HepG2 (cell line): ENCODE data around the gene PACS1. TPM values are rescaled to one million over a fixed set of nuclear protein-coding genes. Genes with fewer than 3 reads are reported as not detected.

Experiments
- ADNP ChIP-seq: sonication (generic); formaldehyde crosslinking; IDR thresholded peaks from 2 replicates; pipeline ENCODE4 v1.4.0; 2020; ENCODE audit warnings: missing genetic modification reagents
- ATAD3A ChIP-seq: sonication (generic); formaldehyde crosslinking; IDR thresholded peaks from 2 replicates; pipeline ENCODE4 v1.4.0; 2020; ENCODE audit warnings: missing genetic modification reagents
- DPF2 ChIP-seq: sonication (generic); formaldehyde crosslinking; IDR thresholded peaks from 2 replicates; pipeline ENCODE4 v1.4.0; 2020; ENCODE audit warnings: mild to moderate bottlenecking, low read depth, missing genetic modification reagents, borderline replicate concordance
- ELK4 ChIP-seq: sonication (generic); formaldehyde crosslinking; IDR thresholded peaks from 2 replicates; pipeline ENCODE4 v1.9.0; 2021; ENCODE audit warnings: missing genetic modification reagents, borderline replicate concordance
- KAT2B ChIP-seq: fragments of 150-350 bp; IDR thresholded peaks from 2 replicates; pipeline ENCODE4 v1.6.1; 2014; ENCODE audit warnings: low read depth, low read length, borderline replicate concordance
- KLF16 ChIP-seq, 2 experiments: sonication (generic) in 1 of 2; formaldehyde crosslinking in 1 of 2; IDR thresholded peaks; 2 replicates each; pipeline versions ENCODE4 v1.6.1 to v1.8.0; 2016 to 2023; ENCODE audit warnings: missing genetic modification reagents in 2 of 2, missing compliant biosample characterization in 1 of 2
- MAF1 ChIP-seq: sonication (generic); formaldehyde crosslinking; IDR thresholded peaks from 2 replicates; pipeline ENCODE4 v1.5.0; 2020; ENCODE audit warnings: missing genetic modification reagents, borderline replicate concordance
- MED8 ChIP-seq: sonication (generic); formaldehyde crosslinking; IDR thresholded peaks from 2 replicates; pipeline ENCODE4 v1.8.1; 2023; ENCODE audit warnings: mild to moderate bottlenecking, missing genetic modification reagents; ENCODE audit not compliant: insufficient replicate concordance
- MTA3 ChIP-seq: sonication (generic); formaldehyde crosslinking; IDR thresholded peaks from 2 replicates; pipeline ENCODE4 v1.4.0; 2020; ENCODE audit warnings: missing genetic modification reagents
- NFE2L2 ChIP-seq: fragments of 150-350 bp; IDR thresholded peaks from 2 replicates; pipeline ENCODE4 v1.6.1; 2014; ENCODE audit warnings: low read length
- NFYB ChIP-seq: sonication (generic); formaldehyde crosslinking; IDR thresholded peaks from 2 replicates; pipeline ENCODE4 v1.4.0; 2020; ENCODE audit warnings: missing genetic modification reagents
- PAX8 ChIP-seq: sonication (generic); formaldehyde crosslinking; IDR thresholded peaks from 2 replicates; pipeline ENCODE4 v1.8.0; 2022; ENCODE audit warnings: mild to moderate bottlenecking, missing genetic modification reagents, borderline replicate concordance
- PRDM15 ChIP-seq: sonication (generic); formaldehyde crosslinking; IDR thresholded peaks from 2 replicates; pipeline ENCODE4 v1.4.0; 2020; ENCODE audit warnings: missing genetic modification reagents
- SNAI1 ChIP-seq: sonication (generic); formaldehyde crosslinking; IDR thresholded peaks from 2 replicates; pipeline ENCODE4 v1.5.0; 2020; ENCODE audit warnings: mild to moderate bottlenecking, missing genetic modification reagents, borderline replicate concordance
- SOX6 ChIP-seq, 2 experiments: fragments of 450-650 bp in 1 of 2; sonication (generic) in 1 of 2; formaldehyde crosslinking in 1 of 2; IDR thresholded peaks; 2 replicates each; pipeline versions ENCODE4 v1.4.0 to v1.6.1; 2017 to 2020; ENCODE audit warnings: antibody characterized with exemption in 1 of 2, mild to moderate bottlenecking in 1 of 2, missing genetic modification reagents in 1 of 2
- SP2 ChIP-seq: sonication (generic); formaldehyde crosslinking; IDR thresholded peaks from 2 replicates; pipeline ENCODE4 v1.5.1; 2020; ENCODE audit warnings: mild to moderate bottlenecking, missing genetic modification reagents
- SP5 ChIP-seq: IDR thresholded peaks from 2 replicates; pipeline ENCODE4 v1.6.1; 2016; ENCODE audit warnings: low read depth, borderline replicate concordance
- SUZ12 ChIP-seq: fragments of 150-350 bp; IDR thresholded peaks from 2 replicates; pipeline ENCODE4 v1.6.1; 2014; ENCODE audit warnings: low read depth, low read length
- TBX3 ChIP-seq: fragments of 450-650 bp; IDR thresholded peaks from 2 replicates; pipeline ENCODE4 v1.6.1; 2017; ENCODE audit warnings: antibody characterized with exemption, mild to moderate bottlenecking, inconsistent platforms, borderline replicate concordance
- ZFP36L2 ChIP-seq: sonication (generic); formaldehyde crosslinking; IDR thresholded peaks from 2 replicates; pipeline ENCODE4 v1.4.0; 2020; ENCODE audit warnings: missing genetic modification reagents
- ZNF460 ChIP-seq: sonication (generic); formaldehyde crosslinking; IDR thresholded peaks from 2 replicates; pipeline ENCODE4 v1.5.1; 2020; ENCODE audit warnings: missing genetic modification reagents, mild to moderate bottlenecking, borderline replicate concordance
- ZNF570 ChIP-seq: sonication (generic); formaldehyde crosslinking; IDR thresholded peaks from 2 replicates; pipeline ENCODE4 v1.4.0; 2020; ENCODE audit warnings: mild to moderate bottlenecking, missing genetic modification reagents, borderline replicate concordance
- ZNF784 ChIP-seq: sonication (generic); formaldehyde crosslinking; IDR thresholded peaks from 2 replicates; pipeline ENCODE4 v1.5.1; 2020; ENCODE audit warnings: missing genetic modification reagents, mild to moderate bottlenecking, borderline replicate concordance
- ZNF790 ChIP-seq: sonication (generic); formaldehyde crosslinking; IDR thresholded peaks from 2 replicates; pipeline ENCODE4 v1.8.0; 2022; ENCODE audit warnings: missing genetic modification reagents, mild to moderate bottlenecking, borderline replicate concordance
- ZNF879 ChIP-seq: sonication (generic); formaldehyde crosslinking; IDR thresholded peaks from 2 replicates; pipeline ENCODE4 v1.8.1; 2023; ENCODE audit warnings: missing genetic modification reagents
- polyA plus RNA-seq, 8 experiments: library from polyadenylated mRNA; depleted of rRNA in 3 of 8; stranded (reverse) in 7 of 8; unstranded in 1 of 8; fragments of >200 nt; fragmentation: Illumina TruSeq in 4 of 8; extraction: Trizol in 4 of 8; gene quantifications; 2 replicates each; pipeline versions ENCODE4 v1.2.1 to v1.2.3, GENCODE V29; 2011 to 2016; ENCODE audit warnings: low read depth in 4 of 8, missing spikeins in 1 of 8, mixed read lengths in 1 of 8; ENCODE audit not compliant: insufficient read depth in 1 of 8
- total RNA-seq, 5 experiments: library from RNA; depleted of rRNA; stranded (reverse); fragments of >200 nt; fragmentation: Illumina TruSeq; extraction: Trizol; gene quantifications; 2 replicates each; pipeline ENCODE4 v1.2.3, GENCODE V29; 2016; ENCODE audit warnings: low read depth in 1 of 5

PACS1 gene
- total and polyA plus RNA-seq, 2 of the 13 experiments (the other 11 are each of a cell fraction or from before 2014, with no cell fraction given) = 7.6 to 8.6 TPM

- TF ChIP-seq MED8 (CRISPR knock-in tag) (no peak), ZNF570 (CRISPR knock-in tag) (no peak), PAX8 (no peak), SNAI1 (CRISPR knock-in tag) (no peak), SP2 (CRISPR knock-in tag) (peak; percentile 96), DPF2 (CRISPR knock-in tag) (no peak), MAF1 (0 out of 2 replicates have a peak, but pooled peaks have one; percentile 30), SUZ12 (no peak), SP5 (CRISPR knock-in tag) (no peak), ATAD3A (CRISPR knock-in tag) (no peak), NFE2L2 (no peak), SOX6 (IDR thresholded peaks at IDR 0.05) (no peak), SOX6 (CRISPR knock-in tag; IDR thresholded peaks at IDR 0.05) (peak; percentile 51; the same call in 1 of the 2 replicates), ELK4 (CRISPR knock-in tag) (no peak), ZNF790 (CRISPR knock-in tag) (0 out of 2 replicates have a peak, but pooled peaks have one; percentile 1), TBX3 (peak; percentile 44; the same call in 1 of the 2 replicates), ZNF784 (no peak), ZFP36L2 (CRISPR knock-in tag) (0 out of 2 replicates have a peak, but pooled peaks have one; percentile 66), NFYB (CRISPR knock-in tag) (peak; percentile 99), ZNF460 (no peak), PRDM15 (CRISPR knock-in tag) (0 out of 2 replicates have a peak, but pooled peaks have one; percentile 7), ZNF879 (CRISPR knock-in tag) (no peak), KLF16 (CRISPR knock-in tag; IDR thresholded peaks at IDR 0.05) (no peak), MTA3 (no peak), KAT2B (no peak), ADNP (no peak)
These were observed 218.8 kb downstream of the PACS1 start, which contains the start of gene YIF1A (continued) for GRCh38 chr11:66288671-66289547.
